Measurements from ENCODE around the gene TBC1D25.

- no peak for TF ChIP-seq CTCF (IDR thresholded peaks at IDR 0.05; ENCODE audit: low read length)
- TF ChIP-seq EZH2 (IDR thresholded peaks at IDR 0.05; ENCODE audit: borderline replicate concordance, low read length): no peak
Observed at GRCh38 chrX:48599341-48599740, 59.8 kb downstream of the TBC1D25 start.
